HepG2 (cell line): ENCODE measurements around the gene DTYMK. TPM values are rescaled to one million over a fixed set of nuclear protein-coding genes. Genes with fewer than 3 reads are reported as not detected.
A peak's percentile ranks its signal among the peaks of the same experiment; 100 is the strongest.

Source experiments
- EP300 ChIP-seq, 3 experiments: sonication (generic) in 1 of 3; formaldehyde crosslinking in 1 of 3; IDR thresholded peaks; 2 replicates each; pipeline versions ENCODE4 v1.5.1 to v1.6.1; 2011 to 2020; ENCODE audit warnings: low read depth in 2 of 3, low read length in 2 of 3, borderline replicate concordance in 1 of 3, improper control_type of control experiment in 1 of 3, mild to moderate bottlenecking in 1 of 3, missing genetic modification reagents in 1 of 3, moderate library complexity in 1 of 3
- KDM3A ChIP-seq: IDR thresholded peaks from 2 replicates; pipeline ENCODE4 v1.6.1; 2018; ENCODE audit warnings: low read depth, missing compliant biosample characterization
- MED1 ChIP-seq: sonication (generic); formaldehyde crosslinking; IDR thresholded peaks from 2 replicates; pipeline ENCODE4 v1.4.0; 2020; ENCODE audit warnings: missing genetic modification reagents
- RBM39 ChIP-seq: fragments of 200-400 bp; formaldehyde crosslinking; IDR thresholded peaks from one replicate; pipeline ENCODE4 v1.6.1; 2018; ENCODE audit warnings: antibody characterized with exemption, mild to moderate bottlenecking, low read depth, low read length; ENCODE audit not compliant: poor library complexity, severe bottlenecking
- ZNF24 ChIP-seq: fragments of 450-650 bp; IDR thresholded peaks from 2 replicates; pipeline ENCODE4 v1.6.1; 2017; ENCODE audit warnings: antibody characterized with exemption, mild to moderate bottlenecking
- ZNF350 ChIP-seq: sonication (generic); formaldehyde crosslinking; IDR thresholded peaks from 2 replicates; pipeline ENCODE4 v1.4.0; 2020; ENCODE audit warnings: mild to moderate bottlenecking, low read depth, missing genetic modification reagents, borderline replicate concordance
- ZNF629 ChIP-seq: sonication (generic); formaldehyde crosslinking; conservative IDR thresholded peaks from 2 replicates; pipeline ENCODE4 v1.5.0; 2020; ENCODE audit warnings: missing genetic modification reagents
- ZNF703 ChIP-seq: sonication (generic); formaldehyde crosslinking; IDR thresholded peaks from 2 replicates; pipeline ENCODE4 v1.5.1; 2020; ENCODE audit warnings: missing genetic modification reagents, mild to moderate bottlenecking, moderate library complexity, borderline replicate concordance
- polyA plus RNA-seq, 8 experiments: library from polyadenylated mRNA; depleted of rRNA in 3 of 8; stranded (reverse) in 7 of 8; unstranded in 1 of 8; fragments of >200 nt; fragmentation: Illumina TruSeq in 4 of 8; extraction: Trizol in 4 of 8; gene quantifications; 2 replicates each; pipeline versions ENCODE4 v1.2.1 to v1.2.3, GENCODE V29; 2011 to 2016; ENCODE audit warnings: low read depth in 4 of 8, missing spikeins in 1 of 8, mixed read lengths in 1 of 8; ENCODE audit not compliant: insufficient read depth in 1 of 8
- total RNA-seq, 5 experiments: library from RNA; depleted of rRNA; stranded (reverse); fragments of >200 nt; fragmentation: Illumina TruSeq; extraction: Trizol; gene quantifications; 2 replicates each; pipeline ENCODE4 v1.2.3, GENCODE V29; 2016; ENCODE audit warnings: low read depth in 1 of 5
- TF ChIP-seq, protein P1 (sequence below), 2 experiments: sonication (generic) in 1 of 2; formaldehyde crosslinking in 1 of 2; IDR thresholded peaks; 2 replicates each; pipeline versions ENCODE4 v1.5.1 to v1.6.1; 2011 to 2020; ENCODE audit warnings: borderline replicate concordance in 1 of 2, low read depth in 1 of 2, low read length in 1 of 2, mild to moderate bottlenecking in 1 of 2, missing genetic modification reagents in 1 of 2, moderate library complexity in 1 of 2
- TF ChIP-seq, protein P2 (sequence below): sonication (generic); formaldehyde crosslinking; IDR thresholded peaks from 2 replicates; pipeline ENCODE4 v1.9.0; 2021; ENCODE audit warnings: missing genetic modification reagents, borderline replicate concordance
- TF ChIP-seq, protein P3 (sequence below): sonication (generic); formaldehyde crosslinking; IDR thresholded peaks from 2 replicates; pipeline ENCODE4 v1.4.0; 2020; ENCODE audit warnings: mild to moderate bottlenecking, missing genetic modification reagents
- TF ChIP-seq, protein P4 (sequence below): sonication (generic); formaldehyde crosslinking; IDR thresholded peaks from 2 replicates; pipeline ENCODE4 v1.4.0; 2020; ENCODE audit warnings: missing genetic modification reagents
- TF ChIP-seq, protein P5 (sequence below): sonication (generic); formaldehyde crosslinking; IDR thresholded peaks from 2 replicates; pipeline ENCODE4 v1.4.0; 2020; ENCODE audit warnings: missing genetic modification reagents, mild to moderate bottlenecking, borderline replicate concordance

Gene DTYMK
- total and polyA plus RNA-seq, 2 of the 13 experiments (the other 11 are each of a cell fraction or from before 2014, with no cell fraction given): 57.5 to 134 TPM

DNA sequence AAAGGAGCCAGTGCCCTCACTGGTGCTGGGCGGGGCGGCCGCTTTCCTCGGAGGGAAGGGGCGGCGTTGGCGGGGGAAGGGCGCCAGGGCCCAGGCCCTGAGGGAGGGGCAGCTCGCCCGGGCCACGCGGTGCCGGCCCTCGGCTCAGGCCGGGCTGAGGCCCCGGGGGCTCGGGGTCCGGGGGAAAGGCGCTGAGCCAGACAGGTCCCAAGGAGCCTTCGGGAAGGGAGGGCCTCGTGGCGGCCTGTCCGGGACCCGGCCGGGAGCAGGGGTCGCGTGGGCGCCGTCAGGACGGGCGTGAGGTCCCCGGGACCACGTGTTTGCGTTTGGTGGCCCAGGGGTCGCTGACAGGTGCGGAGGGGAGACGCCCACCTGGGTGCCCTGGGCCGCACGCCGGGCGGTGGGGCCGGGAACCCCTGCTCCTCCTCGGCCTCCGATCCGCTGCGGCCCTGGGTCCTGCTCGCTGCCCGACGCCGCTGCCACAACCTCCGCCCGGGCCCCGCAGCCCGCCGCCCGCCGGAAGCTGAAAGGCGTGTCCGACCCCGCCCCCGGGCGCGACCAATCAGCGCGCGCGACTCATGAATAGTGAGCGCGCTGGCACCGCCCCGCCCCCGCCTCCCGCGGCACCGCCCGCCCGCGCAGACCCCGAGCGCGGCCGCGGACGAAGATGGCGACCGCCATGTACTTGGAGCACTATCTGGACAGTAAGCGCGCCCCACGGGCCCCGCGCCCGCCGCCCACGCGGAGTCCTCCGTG, 15.0 kb upstream of the DTYMK start, which contains the start of gene ING5 (continued):
- TF ChIP-seq, protein P1, sequence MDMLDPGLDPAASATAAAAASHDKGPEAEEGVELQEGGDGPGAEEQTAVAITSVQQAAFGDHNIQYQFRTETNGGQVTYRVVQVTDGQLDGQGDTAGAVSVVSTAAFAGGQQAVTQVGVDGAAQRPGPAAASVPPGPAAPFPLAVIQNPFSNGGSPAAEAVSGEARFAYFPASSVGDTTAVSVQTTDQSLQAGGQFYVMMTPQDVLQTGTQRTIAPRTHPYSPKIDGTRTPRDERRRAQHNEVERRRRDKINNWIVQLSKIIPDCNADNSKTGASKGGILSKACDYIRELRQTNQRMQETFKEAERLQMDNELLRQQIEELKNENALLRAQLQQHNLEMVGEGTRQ (IDR thresholded peaks at IDR 0.05; ENCODE audit: low read depth, low read length): no peak
- TF ChIP-seq, protein P1 (CRISPR knock-in tag; IDR thresholded peaks at IDR 0.05; ENCODE audit: borderline replicate concordance): no peak
- TF ChIP-seq RBM39: peak; percentile 52
- TF ChIP-seq, protein P2, sequence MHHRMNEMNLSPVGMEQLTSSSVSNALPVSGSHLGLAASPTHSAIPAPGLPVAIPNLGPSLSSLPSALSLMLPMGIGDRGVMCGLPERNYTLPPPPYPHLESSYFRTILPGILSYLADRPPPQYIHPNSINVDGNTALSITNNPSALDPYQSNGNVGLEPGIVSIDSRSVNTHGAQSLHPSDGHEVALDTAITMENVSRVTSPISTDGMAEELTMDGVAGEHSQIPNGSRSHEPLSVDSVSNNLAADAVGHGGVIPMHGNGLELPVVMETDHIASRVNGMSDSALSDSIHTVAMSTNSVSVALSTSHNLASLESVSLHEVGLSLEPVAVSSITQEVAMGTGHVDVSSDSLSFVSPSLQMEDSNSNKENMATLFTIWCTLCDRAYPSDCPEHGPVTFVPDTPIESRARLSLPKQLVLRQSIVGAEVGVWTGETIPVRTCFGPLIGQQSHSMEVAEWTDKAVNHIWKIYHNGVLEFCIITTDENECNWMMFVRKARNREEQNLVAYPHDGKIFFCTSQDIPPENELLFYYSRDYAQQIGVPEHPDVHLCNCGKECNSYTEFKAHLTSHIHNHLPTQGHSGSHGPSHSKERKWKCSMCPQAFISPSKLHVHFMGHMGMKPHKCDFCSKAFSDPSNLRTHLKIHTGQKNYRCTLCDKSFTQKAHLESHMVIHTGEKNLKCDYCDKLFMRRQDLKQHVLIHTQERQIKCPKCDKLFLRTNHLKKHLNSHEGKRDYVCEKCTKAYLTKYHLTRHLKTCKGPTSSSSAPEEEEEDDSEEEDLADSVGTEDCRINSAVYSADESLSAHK (CRISPR knock-in tag): no peak
- peak; percentile 22; the same call in 1 of the 2 replicates for TF ChIP-seq ZNF629 (CRISPR knock-in tag)
- TF ChIP-seq, protein P3, sequence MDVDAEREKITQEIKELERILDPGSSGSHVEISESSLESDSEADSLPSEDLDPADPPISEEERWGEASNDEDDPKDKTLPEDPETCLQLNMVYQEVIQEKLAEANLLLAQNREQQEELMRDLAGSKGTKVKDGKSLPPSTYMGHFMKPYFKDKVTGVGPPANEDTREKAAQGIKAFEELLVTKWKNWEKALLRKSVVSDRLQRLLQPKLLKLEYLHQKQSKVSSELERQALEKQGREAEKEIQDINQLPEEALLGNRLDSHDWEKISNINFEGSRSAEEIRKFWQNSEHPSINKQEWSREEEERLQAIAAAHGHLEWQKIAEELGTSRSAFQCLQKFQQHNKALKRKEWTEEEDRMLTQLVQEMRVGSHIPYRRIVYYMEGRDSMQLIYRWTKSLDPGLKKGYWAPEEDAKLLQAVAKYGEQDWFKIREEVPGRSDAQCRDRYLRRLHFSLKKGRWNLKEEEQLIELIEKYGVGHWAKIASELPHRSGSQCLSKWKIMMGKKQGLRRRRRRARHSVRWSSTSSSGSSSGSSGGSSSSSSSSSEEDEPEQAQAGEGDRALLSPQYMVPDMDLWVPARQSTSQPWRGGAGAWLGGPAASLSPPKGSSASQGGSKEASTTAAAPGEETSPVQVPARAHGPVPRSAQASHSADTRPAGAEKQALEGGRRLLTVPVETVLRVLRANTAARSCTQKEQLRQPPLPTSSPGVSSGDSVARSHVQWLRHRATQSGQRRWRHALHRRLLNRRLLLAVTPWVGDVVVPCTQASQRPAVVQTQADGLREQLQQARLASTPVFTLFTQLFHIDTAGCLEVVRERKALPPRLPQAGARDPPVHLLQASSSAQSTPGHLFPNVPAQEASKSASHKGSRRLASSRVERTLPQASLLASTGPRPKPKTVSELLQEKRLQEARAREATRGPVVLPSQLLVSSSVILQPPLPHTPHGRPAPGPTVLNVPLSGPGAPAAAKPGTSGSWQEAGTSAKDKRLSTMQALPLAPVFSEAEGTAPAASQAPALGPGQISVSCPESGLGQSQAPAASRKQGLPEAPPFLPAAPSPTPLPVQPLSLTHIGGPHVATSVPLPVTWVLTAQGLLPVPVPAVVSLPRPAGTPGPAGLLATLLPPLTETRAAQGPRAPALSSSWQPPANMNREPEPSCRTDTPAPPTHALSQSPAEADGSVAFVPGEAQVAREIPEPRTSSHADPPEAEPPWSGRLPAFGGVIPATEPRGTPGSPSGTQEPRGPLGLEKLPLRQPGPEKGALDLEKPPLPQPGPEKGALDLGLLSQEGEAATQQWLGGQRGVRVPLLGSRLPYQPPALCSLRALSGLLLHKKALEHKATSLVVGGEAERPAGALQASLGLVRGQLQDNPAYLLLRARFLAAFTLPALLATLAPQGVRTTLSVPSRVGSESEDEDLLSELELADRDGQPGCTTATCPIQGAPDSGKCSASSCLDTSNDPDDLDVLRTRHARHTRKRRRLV (CRISPR knock-in tag): no peak
- TF ChIP-seq MED1 (CRISPR knock-in tag): peak; percentile 67
- TF ChIP-seq KDM3A: peak; percentile 60; the same call in 1 of the 2 replicates
- TF ChIP-seq ZNF703 (CRISPR knock-in tag): peak; percentile 93
- TF ChIP-seq EP300 (IDR thresholded peaks at IDR 0.05; ENCODE audit: low read depth in 2 of 2, low read length in 2 of 2): peak in 1 of 2 experiments; percentile 12; a peak in 1 of 4 replicates
- TF ChIP-seq EP300 (CRISPR knock-in tag; IDR thresholded peaks at IDR 0.05; ENCODE audit: borderline replicate concordance): no peak
- TF ChIP-seq, protein P4, sequence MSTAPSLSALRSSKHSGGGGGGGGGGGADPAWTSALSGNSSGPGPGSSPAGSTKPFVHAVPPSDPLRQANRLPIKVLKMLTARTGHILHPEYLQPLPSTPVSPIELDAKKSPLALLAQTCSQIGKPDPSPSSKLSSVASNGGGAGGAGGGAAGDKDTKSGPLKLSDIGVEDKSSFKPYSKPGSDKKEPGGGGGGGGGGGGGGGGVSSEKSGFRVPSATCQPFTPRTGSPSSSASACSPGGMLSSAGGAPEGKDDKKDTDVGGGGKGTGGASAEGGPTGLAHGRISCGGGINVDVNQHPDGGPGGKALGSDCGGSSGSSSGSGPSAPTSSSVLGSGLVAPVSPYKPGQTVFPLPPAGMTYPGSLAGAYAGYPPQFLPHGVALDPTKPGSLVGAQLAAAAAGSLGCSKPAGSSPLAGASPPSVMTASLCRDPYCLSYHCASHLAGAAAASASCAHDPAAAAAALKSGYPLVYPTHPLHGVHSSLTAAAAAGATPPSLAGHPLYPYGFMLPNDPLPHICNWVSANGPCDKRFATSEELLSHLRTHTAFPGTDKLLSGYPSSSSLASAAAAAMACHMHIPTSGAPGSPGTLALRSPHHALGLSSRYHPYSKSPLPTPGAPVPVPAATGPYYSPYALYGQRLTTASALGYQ: peak; percentile 65; the same call in 1 of the 2 replicates
- no peak for TF ChIP-seq ZNF24
- TF ChIP-seq, protein P5, sequence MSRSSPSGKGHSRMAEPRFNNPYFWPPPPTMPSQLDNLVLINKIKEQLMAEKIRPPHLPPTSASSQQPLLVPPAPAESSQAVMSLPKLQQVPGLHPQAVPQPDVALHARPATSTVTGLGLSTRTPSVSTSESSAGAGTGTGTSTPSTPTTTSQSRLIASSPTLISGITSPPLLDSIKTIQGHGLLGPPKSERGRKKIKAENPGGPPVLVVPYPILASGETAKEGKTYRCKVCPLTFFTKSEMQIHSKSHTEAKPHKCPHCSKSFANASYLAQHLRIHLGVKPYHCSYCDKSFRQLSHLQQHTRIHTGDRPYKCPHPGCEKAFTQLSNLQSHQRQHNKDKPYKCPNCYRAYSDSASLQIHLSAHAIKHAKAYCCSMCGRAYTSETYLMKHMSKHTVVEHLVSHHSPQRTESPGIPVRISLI (CRISPR knock-in tag): no peak
- no peak for TF ChIP-seq ZNF350
